CD4-positive, alpha-beta memory T cell (primary cell): ENCODE data around the gene NFIX. TPM values are rescaled to one million over a fixed set of nuclear protein-coding genes. Genes with fewer than 3 reads are reported as not detected.

Experiments used
- CTCF ChIA-PET: fragments of 350-600 bp; sonication (Branson Sonifier 250); formaldehyde crosslinking; loops from one replicate; lab custom pipeline; 2021; ENCODE audit warnings: inconsistent platforms; ENCODE audit not compliant: partially characterized antibody; lab: Charles Lee
- POLR2A ChIA-PET: fragments of 350-600 bp; sonication (Branson Sonifier 250); formaldehyde crosslinking; loops from one replicate; lab custom pipeline; 2021; ENCODE audit not compliant: partially characterized antibody; lab: Charles Lee
- DNase-seq, 5 donors: peaks; one replicate each; pipeline versions ENCODE4 v3.0.0 to v3.0.0-alpha.2; 2020 to 2022; ENCODE audit warnings: mixed read lengths in 1 of 5
- H3K27ac ChIP-seq: one replicate; pipeline ENCODE4 v1.7.0; 2013; ENCODE audit warnings: low read depth, low read length
- H3K27me3 ChIP-seq: 2 replicates; pipeline ENCODE4 v1.7.0; 2013; ENCODE audit warnings: mild to moderate bottlenecking, low read length, moderate library complexity; ENCODE audit not compliant: insufficient read depth
- H3K36me3 ChIP-seq: 2 replicates; pipeline ENCODE4 v1.7.0; 2013; ENCODE audit warnings: mild to moderate bottlenecking, low read length, moderate library complexity; ENCODE audit not compliant: insufficient read depth
- H3K4me1 ChIP-seq: 2 replicates; pipeline ENCODE4 v1.7.0; 2013; ENCODE audit warnings: mild to moderate bottlenecking, low read length, moderate library complexity; ENCODE audit not compliant: insufficient read depth
- H3K4me3 ChIP-seq, 2 donors: one replicate each; pipeline ENCODE4 v1.7.0; 2013; ENCODE audit warnings: low read length in 2 of 2, mild to moderate bottlenecking in 1 of 2
- H3K9me3 ChIP-seq, 2 donors: one replicate each; pipeline ENCODE4 v1.7.0; 2013; ENCODE audit warnings: low read length in 2 of 2, control low read depth in 1 of 2; ENCODE audit not compliant: control insufficient read depth in 1 of 2
- H3K27ac Mint-ChIP-seq, 7 donors: one replicate each; pipeline ENCODE4 v1.8.0; 2020 to 2021; ENCODE audit warnings: mixed read lengths in 7 of 7, mild to moderate bottlenecking in 6 of 7, inconsistent platforms in 3 of 7, moderate library complexity in 3 of 7
- H3K27me3 Mint-ChIP-seq, 2 donors: one replicate each; pipeline ENCODE4 v1.8.0; 2020 to 2021; ENCODE audit warnings: mixed read lengths in 2 of 2
- H3K36me3 Mint-ChIP-seq, 2 donors: one replicate each; pipeline ENCODE4 v1.8.0; 2020 to 2021; ENCODE audit warnings: mixed read lengths in 2 of 2, inconsistent platforms in 1 of 2, mild to moderate bottlenecking in 1 of 2
- H3K4me1 Mint-ChIP-seq, 4 donors: one replicate each; pipeline ENCODE4 v1.8.0; 2020 to 2021; ENCODE audit warnings: mixed read lengths in 4 of 4, mild to moderate bottlenecking in 1 of 4
- H3K4me3 Mint-ChIP-seq, 8 donors: one replicate each; pipeline ENCODE4 v1.8.0; 2020 to 2021; ENCODE audit warnings: mixed read lengths in 8 of 8, mild to moderate bottlenecking in 7 of 8, moderate library complexity in 6 of 8, inconsistent platforms in 3 of 8
- H3K9me3 Mint-ChIP-seq, 8 donors: one replicate each; pipeline ENCODE4 v1.8.0; 2020 to 2021; ENCODE audit warnings: mixed read lengths in 8 of 8, mild to moderate bottlenecking in 5 of 8, inconsistent platforms in 3 of 8, moderate library complexity in 1 of 8
- intact Hi-C: fragments of 100-400 bp; cut with micrococcal nuclease; formaldehyde crosslinking; loops from one replicate; pipeline ENCODE4 v1.15.1; 2023
- polyA plus RNA-seq, 2 donors: library from polyadenylated mRNA; unstranded; fragments of 300-500 nt; fragmentation: Illumina TruSeq; gene quantifications; one replicate each; pipeline ENCODE4 v1.2.3, GENCODE V29; 2021
- total RNA-seq, 2 experiments: library from RNA; stranded (reverse); gene quantifications; one replicate each; pipeline ENCODE4 v1.2.3, GENCODE V29; 2021

Gene NFIX
- total and polyA plus RNA-seq, 4 experiments from 2014 or later = 0.09 to 5.4 (median 4.0) TPM; not detected in 1

DNA sequence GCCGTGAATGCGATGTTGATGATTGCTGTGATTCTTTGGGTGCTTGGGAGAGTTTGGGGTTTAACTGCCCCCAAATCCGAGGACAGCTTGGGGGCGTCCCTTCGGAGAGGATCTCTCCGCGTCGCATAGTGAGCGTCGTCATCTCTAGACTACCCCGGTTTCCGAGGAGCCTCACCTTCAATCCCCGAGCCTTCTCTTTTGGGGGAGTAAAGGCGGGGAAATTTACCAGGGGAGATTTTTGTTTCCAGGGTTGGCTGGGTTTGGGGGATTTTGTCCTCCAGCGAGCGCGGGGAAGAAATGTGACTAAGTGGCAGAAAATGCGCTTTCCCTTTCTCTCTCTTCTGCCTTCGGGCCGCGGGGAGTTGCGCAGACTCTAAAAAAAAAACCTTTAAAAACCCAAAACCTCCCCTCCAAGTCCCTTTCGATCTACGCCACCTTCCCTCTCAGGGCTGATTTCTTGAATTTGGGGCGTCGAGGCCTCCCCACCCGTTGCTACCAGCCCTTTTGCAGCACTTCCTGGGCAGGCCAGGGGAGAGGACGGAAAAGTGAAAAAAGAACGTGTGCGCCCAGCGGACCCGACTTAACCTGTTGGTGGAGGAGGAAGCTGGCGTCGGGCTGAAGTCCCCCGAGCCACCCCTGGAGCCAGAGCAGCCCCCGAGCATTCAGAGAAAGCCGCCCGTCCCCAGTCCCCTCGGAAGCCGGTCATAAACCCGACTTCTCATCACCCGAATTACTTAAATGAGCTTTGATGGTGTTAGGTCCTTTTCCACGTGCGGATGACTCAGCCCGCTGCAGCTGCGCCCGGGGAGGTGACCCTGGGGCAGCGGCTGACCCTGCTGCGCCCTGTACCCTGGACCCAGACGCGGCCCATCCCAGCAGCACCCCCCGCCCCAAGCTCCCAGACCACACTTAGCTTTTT, 17.7 kb downstream of the NFIX start:
- peak overlapping the region; percentile 81 to 92 (median 86) for H3K4me3 Mint-ChIP-seq
- H3K9me3 ChIP-seq = no peaks in the 10 kb centered on the region
- H3K4me3 ChIP-seq = peak overlapping the region; percentile 37 to 39
- ChIA-PET CTCF (interaction anchor here (0.6 to 1.8 kb wide), 5 partner anchors 8 to 48 kb away, joined by 3 to 10 read pairs (median 4); no protein-coding TSS in a partner anchor), POLR2A (interaction anchor here (0.6 to 1.0 kb wide), 4 partner anchors 19 to 92 kb away, joined by 3 read pairs; no protein-coding TSS in a partner anchor)
- intact Hi-C loops = loop anchor here (2.0 kb wide), 1 partner anchor 30 kb away; no protein-coding TSS in a partner anchor
- H3K4me1 Mint-ChIP-seq = peaks cover 8 to 34% (median 21%) of the 10 kb centered on the region in 4 donors
- peaks cover 56 to 62% of the 10 kb centered on the region in 2 donors for H3K27me3 Mint-ChIP-seq
- peaks cover 42% of the 10 kb centered on the region for H3K27me3 ChIP-seq
- peaks cover 0 to 8% (median 0%) of the 10 kb centered on the region in 8 donors for H3K9me3 Mint-ChIP-seq
- H3K36me3 ChIP-seq = no peaks in the 10 kb centered on the region
- no peak overlapping the region for H3K27ac ChIP-seq
- DNase-seq = peak in 4 of 5 donors; percentile 19 to 35 (median 33)
- peak overlapping the region in 5 of 7 donors; percentile 20 to 83 (median 75) for H3K27ac Mint-ChIP-seq
- peaks cover 0 to 3% of the 10 kb centered on the region in 2 donors for H3K36me3 Mint-ChIP-seq
- H3K4me1 ChIP-seq = peaks cover 26% of the 10 kb centered on the region

DNA sequence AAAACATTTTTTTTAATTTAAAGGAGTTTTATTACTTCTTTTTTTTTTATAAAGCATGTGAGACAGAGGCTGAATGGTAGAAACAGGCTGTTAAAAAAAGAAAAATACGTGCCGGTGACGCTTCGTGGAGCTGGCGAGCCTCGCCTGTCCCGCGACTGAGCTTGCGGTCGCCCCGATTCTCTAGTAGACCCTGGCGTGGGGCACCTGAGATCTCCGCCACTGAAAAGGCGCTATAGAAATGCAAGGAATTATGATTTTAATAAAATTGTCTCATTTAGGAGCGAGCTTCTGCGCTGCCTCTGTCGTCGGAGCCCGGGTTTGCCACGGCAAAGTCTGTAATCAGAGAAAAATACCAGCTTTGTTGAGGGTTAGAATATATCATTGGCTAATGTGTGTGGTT, 18.4 kb downstream of the NFIX start:
- H3K36me3 ChIP-seq = no peaks in the 10 kb centered on the region
- DNase-seq = no peak
- intact Hi-C loops = loop anchor here (2.0 kb wide), 1 partner anchor 31 kb away; no protein-coding TSS in a partner anchor
- Mint-ChIP-seq H3K4me3 (peak overlapping the region; percentile 59 to 92 (median 86)), H3K9me3 (peaks cover 0 to 8% (median 0%) of the 10 kb centered on the region in 8 donors), H3K27ac (peak overlapping the region in 2 of 7 donors; percentile 41 to 81), H3K27me3 (peaks cover 54 to 61% of the 10 kb centered on the region in 2 donors), H3K4me1 (peaks cover 8 to 34% (median 21%) of the 10 kb centered on the region in 4 donors), H3K36me3 (peaks cover 0 to 3% of the 10 kb centered on the region in 2 donors)
- ChIA-PET CTCF (interaction anchor here (0.6 to 1.8 kb wide), 5 partner anchors 8 to 49 kb away, joined by 3 to 10 read pairs (median 4); no protein-coding TSS in a partner anchor), POLR2A (interaction anchor here (0.6 to 1.0 kb wide), 4 partner anchors 18 to 91 kb away, joined by 3 read pairs; no protein-coding TSS in a partner anchor)
- peaks cover 42% of the 10 kb centered on the region for H3K27me3 ChIP-seq
- H3K4me3 ChIP-seq = no peak overlapping the region
- peaks cover 26% of the 10 kb centered on the region for H3K4me1 ChIP-seq
- H3K9me3 ChIP-seq = no peaks in the 10 kb centered on the region
- no peak overlapping the region for H3K27ac ChIP-seq

DNA sequence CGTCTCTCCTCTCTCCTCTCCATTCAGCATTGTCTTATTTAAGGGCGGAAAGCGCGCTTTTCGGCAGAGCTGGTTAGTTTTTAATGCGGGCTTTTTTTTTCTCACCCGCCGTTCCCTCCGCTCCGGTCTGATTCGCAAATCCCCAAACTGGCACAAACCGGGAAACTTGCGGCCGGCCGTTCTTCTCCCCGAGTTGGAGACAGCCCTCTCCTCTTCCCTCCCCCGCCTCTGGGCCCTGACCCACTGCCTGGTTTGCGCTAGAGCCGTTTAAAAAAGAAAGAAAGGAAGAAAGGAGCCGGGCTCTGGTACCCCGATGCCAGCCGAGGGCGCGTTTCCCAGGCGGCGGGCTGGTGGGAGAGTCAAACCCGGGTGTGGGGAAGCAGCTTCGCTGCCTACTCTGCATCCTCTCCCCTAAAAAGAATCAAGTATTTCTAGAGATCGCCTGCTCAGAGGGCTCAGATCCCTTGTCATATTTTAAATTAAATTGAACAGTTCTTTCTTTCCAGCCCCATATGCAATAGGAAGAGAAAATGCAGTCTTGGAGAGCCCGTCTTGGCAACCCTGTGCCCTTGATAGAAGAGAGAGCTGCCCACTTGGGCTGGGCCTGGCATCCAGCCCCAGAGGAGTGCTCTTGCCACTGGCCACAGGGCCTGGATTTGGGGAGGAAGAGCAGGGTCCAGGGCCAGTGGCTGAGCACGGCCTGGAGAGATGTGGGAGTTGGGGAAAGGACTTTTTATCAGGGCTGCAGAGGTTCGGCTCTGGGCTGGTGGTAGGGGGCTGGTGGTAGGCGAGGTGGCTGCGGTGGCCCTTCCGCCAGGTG, 19.0 kb downstream of the NFIX start:
- peaks cover 50 to 58% of the 10 kb centered on the region in 2 donors for H3K27me3 Mint-ChIP-seq
- peaks cover 0 to 6% (median 0%) of the 10 kb centered on the region in 8 donors for H3K9me3 Mint-ChIP-seq
- peaks cover 8 to 34% (median 21%) of the 10 kb centered on the region in 4 donors for H3K4me1 Mint-ChIP-seq
- intact Hi-C loops = no loop called here
- no peaks in the 10 kb centered on the region for H3K36me3 Mint-ChIP-seq
- Histone ChIP-seq H3K27me3 (peaks cover 42% of the 10 kb centered on the region), H3K9me3 (no peaks in the 10 kb centered on the region), H3K27ac (no peak overlapping the region), H3K4me3 (no peak overlapping the region), H3K36me3 (no peaks in the 10 kb centered on the region), H3K4me1 (peaks cover 26% of the 10 kb centered on the region)
- no peak for DNase-seq
- CTCF ChIA-PET = interaction anchor here (0.9 to 1.8 kb wide), 4 partner anchors 20 to 49 kb away, joined by 3 to 10 read pairs (median 4); no protein-coding TSS in a partner anchor
- POLR2A ChIA-PET = no interaction called here
- H3K4me3 Mint-ChIP-seq = peak overlapping the region; percentile 59 to 92 (median 86)
- peak overlapping the region in 2 of 7 donors; percentile 41 to 81 for H3K27ac Mint-ChIP-seq

DNA sequence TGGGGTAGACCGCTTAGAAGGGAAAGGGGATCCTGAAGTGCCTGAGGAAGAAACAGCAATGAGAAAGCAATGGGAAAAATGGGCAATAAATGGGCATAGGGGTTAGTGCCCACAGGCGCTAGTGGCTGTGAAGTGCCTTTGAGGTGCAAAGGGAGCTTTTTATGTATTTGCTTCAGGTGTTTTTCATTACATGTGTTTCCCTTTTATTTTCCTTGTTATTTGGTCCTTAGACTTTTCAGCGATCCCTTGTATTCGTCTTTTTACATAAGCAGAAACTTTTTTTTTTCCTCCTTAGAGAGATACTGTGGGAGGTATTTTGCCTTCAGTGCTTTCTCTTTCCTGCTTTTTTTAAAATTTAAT, 19.6 kb downstream of the NFIX start:
- peaks cover 26% of the 10 kb centered on the region for H3K4me1 ChIP-seq
- Mint-ChIP-seq H3K4me3 (peak overlapping the region in 3 of 8 donors; percentile 35 to 85 (median 54)), H3K4me1 (peaks cover 8 to 34% (median 21%) of the 10 kb centered on the region in 4 donors), H3K27me3 (peaks cover 50 to 59% of the 10 kb centered on the region in 2 donors), H3K27ac (no peak overlapping the region), H3K36me3 (no peaks in the 10 kb centered on the region), H3K9me3 (peaks cover 0 to 6% (median 0%) of the 10 kb centered on the region in 8 donors)
- peaks cover 42% of the 10 kb centered on the region for H3K27me3 ChIP-seq
- intact Hi-C loops = no loop called here
- ChIA-PET POLR2A (no interaction called here), CTCF (interaction anchor here (0.6 to 1.8 kb wide), 3 partner anchors 46 to 179 kb away, joined by 3 to 10 read pairs (median 3); no protein-coding TSS in a partner anchor)
- no peak overlapping the region for H3K4me3 ChIP-seq
- no peak for DNase-seq
- no peak overlapping the region for H3K27ac ChIP-seq
- H3K36me3 ChIP-seq = no peaks in the 10 kb centered on the region
- no peaks in the 10 kb centered on the region for H3K9me3 ChIP-seq

DNA sequence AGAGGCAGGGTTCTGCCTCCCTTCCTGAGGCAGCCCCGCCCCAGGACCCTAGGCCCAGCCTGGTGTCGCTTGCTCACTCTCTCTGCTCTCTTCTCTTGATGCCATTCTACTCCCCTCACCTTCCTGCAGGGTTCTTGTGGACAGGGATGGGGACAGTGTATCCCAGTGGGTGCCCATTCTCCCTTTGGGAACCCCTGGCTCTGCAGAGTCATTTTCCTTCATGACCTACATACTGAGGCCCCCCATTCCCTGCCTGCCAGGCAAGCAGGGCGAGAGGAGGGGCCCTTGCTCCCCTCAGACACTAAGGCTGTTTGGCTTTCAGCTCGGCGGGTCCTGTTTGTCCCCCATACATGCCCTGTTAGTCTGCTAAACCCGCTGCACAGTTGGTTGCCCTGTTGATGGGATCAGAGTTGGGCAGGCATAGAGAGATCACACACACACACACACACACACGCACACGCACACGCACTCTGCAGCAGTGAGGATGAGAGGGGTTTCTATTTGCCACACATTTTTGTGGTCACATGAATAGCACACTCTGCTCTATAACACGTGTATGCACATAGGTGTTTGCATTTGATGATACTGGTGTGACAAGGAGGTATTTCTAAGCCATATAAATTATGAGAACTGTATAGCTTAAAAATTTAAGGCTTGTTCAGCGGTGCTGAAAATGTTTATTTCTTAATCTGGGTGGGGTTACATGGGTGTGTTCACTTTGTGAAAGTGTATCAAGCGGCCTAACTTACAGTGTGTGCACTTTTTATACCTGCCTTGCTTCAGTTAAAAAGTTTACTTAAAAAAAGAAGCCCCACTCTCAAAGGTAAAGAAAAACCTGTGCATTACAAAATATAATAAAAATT, 20.3 kb downstream of the NFIX start:
- intact Hi-C loops = no loop called here
- no peaks in the 10 kb centered on the region for H3K9me3 ChIP-seq
- Mint-ChIP-seq H3K9me3 (peaks cover 0 to 5% (median 0%) of the 10 kb centered on the region in 8 donors), H3K27me3 (peaks cover 51 to 56% of the 10 kb centered on the region in 2 donors), H3K36me3 (no peaks in the 10 kb centered on the region), H3K4me1 (peaks cover 8 to 34% (median 21%) of the 10 kb centered on the region in 4 donors), H3K4me3 (peak overlapping the region in 2 of 8 donors; percentile 18 to 67), H3K27ac (no peak overlapping the region)
- H3K27ac ChIP-seq = no peak overlapping the region
- DNase-seq = no peak
- ChIA-PET CTCF (interaction anchor here (0.6 kb wide), 1 partner anchor 179 kb away, joined by 3 read pairs; no protein-coding TSS in a partner anchor), POLR2A (no interaction called here)
- peaks cover 41% of the 10 kb centered on the region for H3K27me3 ChIP-seq
- H3K4me3 ChIP-seq = no peak overlapping the region
- H3K4me1 ChIP-seq = peaks cover 26% of the 10 kb centered on the region
- no peaks in the 10 kb centered on the region for H3K36me3 ChIP-seq

DNA sequence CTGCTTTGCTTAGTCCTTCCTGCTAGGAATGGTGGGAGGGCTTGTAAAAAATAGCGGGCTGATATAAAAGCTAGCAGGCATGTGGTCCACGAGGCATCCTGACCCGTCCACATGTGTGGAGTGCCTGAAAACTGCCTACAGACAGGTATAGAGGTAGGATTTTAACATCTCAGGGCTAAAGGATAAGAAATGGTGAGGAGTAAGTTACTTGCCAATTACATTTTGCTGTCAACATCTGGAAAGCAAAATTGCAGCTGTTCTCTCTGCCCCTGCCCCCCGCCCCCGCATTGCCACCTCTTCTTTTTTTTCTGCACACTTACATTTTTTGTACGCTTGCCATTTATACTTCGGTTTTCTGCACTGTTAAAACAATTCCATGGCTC, 21.0 kb downstream of the NFIX start:
- H3K4me1 ChIP-seq = peaks cover 26% of the 10 kb centered on the region
- H3K4me3 ChIP-seq = no peak overlapping the region
- ChIA-PET POLR2A (no interaction called here), CTCF (interaction anchor here (1.8 kb wide), 1 partner anchor 45 kb away, joined by 7 read pairs; no protein-coding TSS in a partner anchor)
- Mint-ChIP-seq H3K4me3 (no peak overlapping the region), H3K36me3 (no peaks in the 10 kb centered on the region), H3K4me1 (peaks cover 8 to 34% (median 21%) of the 10 kb centered on the region in 4 donors), H3K9me3 (peaks cover 0 to 5% (median 0%) of the 10 kb centered on the region in 8 donors), H3K27ac (no peak overlapping the region), H3K27me3 (peaks cover 50 to 53% of the 10 kb centered on the region in 2 donors)
- intact Hi-C loops = no loop called here
- no peak overlapping the region for H3K27ac ChIP-seq
- no peaks in the 10 kb centered on the region for H3K9me3 ChIP-seq
- H3K36me3 ChIP-seq = no peaks in the 10 kb centered on the region
- no peak for DNase-seq
- H3K27me3 ChIP-seq = peaks cover 34% of the 10 kb centered on the region
